ENCODE measurements around the gene ALDOB. TPM values are rescaled to one million over a fixed set of nuclear protein-coding genes. Genes with fewer than 3 reads are reported as not detected.

The ALDOB gene
- total RNA-seq, 1 donor from 2014 or later = not detected

GRCh38 chr9:101432171-101432570, 3.4 kb downstream of the ALDOB start:
- Mint-ChIP-seq H3K27ac (no peak overlapping the region), H3K4me1 (ENCODE audit: low read depth) (peaks cover 4% of the 10 kb centered on the region)

GRCh38 chr9:101429736-101430135, 5.8 kb downstream of the ALDOB start:
- Mint-ChIP-seq H3K4me3 (ENCODE audit: low read depth) (no peak overlapping the region), H3K9me3 (ENCODE audit: low read depth) (no peaks in the 10 kb centered on the region), H3K27me3 (no peaks in the 10 kb centered on the region), H3K36me3 (ENCODE audit: insufficient read depth) (no peaks in the 10 kb centered on the region), H3K27ac (no peak overlapping the region), H3K4me1 (ENCODE audit: low read depth) (peaks cover 4% of the 10 kb centered on the region)
- TF ChIP-seq CTCF (IDR thresholded peaks at IDR 0.05; ENCODE audit: unreplicated experiment) = no peak
- DNase-seq (ENCODE audit: low spot score, unreplicated experiment) = no peak

More at GRCh38 chr9:101432171-101432570, 3.4 kb downstream of the ALDOB start:
- Mint-ChIP-seq H3K36me3 (ENCODE audit: insufficient read depth) (no peaks in the 10 kb centered on the region), H3K9me3 (ENCODE audit: low read depth) (no peaks in the 10 kb centered on the region), H3K4me3 (ENCODE audit: low read depth) (no peak overlapping the region), H3K27me3 (no peaks in the 10 kb centered on the region)
- no peak for TF ChIP-seq CTCF (IDR thresholded peaks at IDR 0.05; ENCODE audit: unreplicated experiment)
- no peak for DNase-seq (ENCODE audit: low spot score, unreplicated experiment)

- Mint-ChIP-seq H3K27ac (no peak overlapping the region), H3K36me3 (ENCODE audit: insufficient read depth) (no peaks in the 10 kb centered on the region), H3K4me1 (ENCODE audit: low read depth) (peaks cover 4% of the 10 kb centered on the region), H3K4me3 (ENCODE audit: low read depth) (no peak overlapping the region), H3K9me3 (ENCODE audit: low read depth) (no peaks in the 10 kb centered on the region), H3K27me3 (no peaks in the 10 kb centered on the region)
- DNase-seq (ENCODE audit: low spot score, unreplicated experiment) = no peak
- TF ChIP-seq CTCF (IDR thresholded peaks at IDR 0.05; ENCODE audit: unreplicated experiment) = no peak
These were observed 6.7 kb downstream of the ALDOB start for GRCh38 chr9:101428909-101429308.

GRCh38 chr9:101427957-101428655, 7.5 kb downstream of the ALDOB start:
- no peaks in the 10 kb centered on the region for H3K36me3 Mint-ChIP-seq (ENCODE audit: insufficient read depth)
- no peak for DNase-seq (ENCODE audit: low spot score, unreplicated experiment)
- H3K9me3 Mint-ChIP-seq (ENCODE audit: low read depth) = no peaks in the 10 kb centered on the region
- H3K4me3 Mint-ChIP-seq (ENCODE audit: low read depth) = no peak overlapping the region
- H3K27me3 Mint-ChIP-seq = no peaks in the 10 kb centered on the region
- TF ChIP-seq CTCF (IDR thresholded peaks at IDR 0.05; ENCODE audit: unreplicated experiment) = no peak
- peaks cover 2% of the 10 kb centered on the region for H3K4me1 Mint-ChIP-seq (ENCODE audit: low read depth)
- no peak overlapping the region for H3K27ac Mint-ChIP-seq

DNA sequence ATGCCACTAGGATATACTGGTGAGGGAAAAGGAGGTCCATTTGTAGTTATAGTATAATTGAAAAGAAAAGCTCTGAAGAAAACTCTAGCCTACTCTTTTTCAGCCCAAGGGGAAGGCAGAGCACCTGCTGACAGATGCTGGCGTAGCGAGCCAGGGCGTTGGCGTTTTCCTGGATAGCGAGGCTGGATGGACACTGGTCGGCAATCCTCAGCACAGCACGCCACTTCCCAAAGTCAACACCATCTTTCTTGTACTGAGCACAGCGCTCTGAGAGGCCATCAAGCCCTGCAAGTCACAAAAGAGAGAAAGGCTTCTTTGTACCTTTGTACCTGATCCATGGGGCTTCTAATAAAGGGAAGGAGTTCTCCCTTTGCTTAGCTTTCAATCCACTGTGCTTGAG, 8.2 kb downstream of the ALDOB start:
- no peak for DNase-seq (ENCODE audit: low spot score, unreplicated experiment)
- TF ChIP-seq CTCF (IDR thresholded peaks at IDR 0.05; ENCODE audit: unreplicated experiment) = no peak
- no peaks in the 10 kb centered on the region for H3K27me3 Mint-ChIP-seq
- H3K9me3 Mint-ChIP-seq (ENCODE audit: low read depth) = no peaks in the 10 kb centered on the region
- no peaks in the 10 kb centered on the region for H3K4me1 Mint-ChIP-seq (ENCODE audit: low read depth)
- H3K27ac Mint-ChIP-seq = no peak overlapping the region
- H3K4me3 Mint-ChIP-seq (ENCODE audit: low read depth) = no peak overlapping the region
- H3K36me3 Mint-ChIP-seq (ENCODE audit: insufficient read depth) = no peaks in the 10 kb centered on the region

Measured in progenitor cell of endocrine pancreas (in vitro differentiated cells).